Nephron progenitor cell (in vitro differentiated cells): ENCODE measurements around the gene CCDC110.

ENCODE experiments used
- DNase-seq: peaks from one replicate; pipeline ENCODE4 v3.0.0; 2021
- H3K27ac Mint-ChIP-seq: 2 replicates; pipeline ENCODE4 v1.8.0; 2021; ENCODE audit warnings: mild to moderate bottlenecking, moderate library complexity, mixed read lengths
- H3K27me3 Mint-ChIP-seq: 2 replicates; pipeline ENCODE4 v1.8.0; 2021; ENCODE audit warnings: mild to moderate bottlenecking, low read depth, mixed read lengths; ENCODE audit not compliant: poor library complexity
- H3K36me3 Mint-ChIP-seq: 2 replicates; pipeline ENCODE4 v1.8.0; 2021; ENCODE audit warnings: low read depth, mixed read lengths
- H3K4me1 Mint-ChIP-seq: 2 replicates; pipeline ENCODE4 v1.8.0; 2021; ENCODE audit warnings: mixed read lengths
- H3K4me3 Mint-ChIP-seq: 2 replicates; pipeline ENCODE4 v1.8.0; 2021; ENCODE audit warnings: mild to moderate bottlenecking, moderate library complexity, mixed read lengths
- H3K9me3 Mint-ChIP-seq: 2 replicates; pipeline ENCODE4 v1.8.0; 2021; ENCODE audit warnings: mild to moderate bottlenecking, moderate library complexity, mixed read lengths
- TF ChIP-seq, protein P1 (sequence below): fragments of 200-600 bp; sonication (generic); IDR thresholded peaks from 2 replicates; pipeline ENCODE4 v1.5.0; 2021; ENCODE audit warnings: antibody characterized with exemption

The CCDC110 gene

GRCh38 chr4:185464887-185465286 lies 6.6 kb downstream of the CCDC110 start:
- Mint-ChIP-seq H3K4me1 (peaks cover 17% of the 10 kb centered on the region), H3K27ac (no peak overlapping the region), H3K4me3 (no peak overlapping the region), H3K36me3 (no peaks in the 10 kb centered on the region), H3K27me3 (peaks cover 65% of the 10 kb centered on the region), H3K9me3 (peaks cover 8% of the 10 kb centered on the region)
- DNase-seq = no peak
- TF ChIP-seq, protein P1, sequence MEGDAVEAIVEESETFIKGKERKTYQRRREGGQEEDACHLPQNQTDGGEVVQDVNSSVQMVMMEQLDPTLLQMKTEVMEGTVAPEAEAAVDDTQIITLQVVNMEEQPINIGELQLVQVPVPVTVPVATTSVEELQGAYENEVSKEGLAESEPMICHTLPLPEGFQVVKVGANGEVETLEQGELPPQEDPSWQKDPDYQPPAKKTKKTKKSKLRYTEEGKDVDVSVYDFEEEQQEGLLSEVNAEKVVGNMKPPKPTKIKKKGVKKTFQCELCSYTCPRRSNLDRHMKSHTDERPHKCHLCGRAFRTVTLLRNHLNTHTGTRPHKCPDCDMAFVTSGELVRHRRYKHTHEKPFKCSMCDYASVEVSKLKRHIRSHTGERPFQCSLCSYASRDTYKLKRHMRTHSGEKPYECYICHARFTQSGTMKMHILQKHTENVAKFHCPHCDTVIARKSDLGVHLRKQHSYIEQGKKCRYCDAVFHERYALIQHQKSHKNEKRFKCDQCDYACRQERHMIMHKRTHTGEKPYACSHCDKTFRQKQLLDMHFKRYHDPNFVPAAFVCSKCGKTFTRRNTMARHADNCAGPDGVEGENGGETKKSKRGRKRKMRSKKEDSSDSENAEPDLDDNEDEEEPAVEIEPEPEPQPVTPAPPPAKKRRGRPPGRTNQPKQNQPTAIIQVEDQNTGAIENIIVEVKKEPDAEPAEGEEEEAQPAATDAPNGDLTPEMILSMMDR = no peak

GRCh38 chr4:185464183-185464582 lies 7.3 kb downstream of the CCDC110 start:
- Mint-ChIP-seq H3K27me3 (peaks cover 60% of the 10 kb centered on the region), H3K4me3 (no peak overlapping the region), H3K4me1 (peaks cover 11% of the 10 kb centered on the region), H3K36me3 (no peaks in the 10 kb centered on the region), H3K9me3 (peaks cover 6% of the 10 kb centered on the region), H3K27ac (no peak overlapping the region)
- DNase-seq = no peak
- TF ChIP-seq, protein P1 = no peak

GRCh38 chr4:185463541-185463940 lies 8.0 kb downstream of the CCDC110 start:
- Mint-ChIP-seq H3K36me3 (no peaks in the 10 kb centered on the region), H3K27ac (no peak overlapping the region), H3K27me3 (peaks cover 58% of the 10 kb centered on the region), H3K4me1 (peaks cover 11% of the 10 kb centered on the region), H3K4me3 (no peak overlapping the region), H3K9me3 (no peaks in the 10 kb centered on the region)
- TF ChIP-seq, protein P1 = no peak
- no peak for DNase-seq

- TF ChIP-seq, protein P1 = no peak
- peaks cover 50% of the 10 kb centered on the region for H3K27me3 Mint-ChIP-seq
- no peak for DNase-seq
- peaks cover 16% of the 10 kb centered on the region for H3K4me1 Mint-ChIP-seq
- H3K36me3 Mint-ChIP-seq = no peaks in the 10 kb centered on the region
- no peak overlapping the region for H3K27ac Mint-ChIP-seq
- H3K4me3 Mint-ChIP-seq = no peak overlapping the region
- H3K9me3 Mint-ChIP-seq = no peaks in the 10 kb centered on the region
Observed at GRCh38 chr4:185461565-185461964, 10.0 kb downstream of the CCDC110 start.

GRCh38 chr4:185457136-185457535 lies 14.4 kb downstream of the CCDC110 start:
- H3K9me3 Mint-ChIP-seq = no peaks in the 10 kb centered on the region
- TF ChIP-seq, protein P1 = no peak
- peaks cover 27% of the 10 kb centered on the region for H3K27me3 Mint-ChIP-seq
- no peaks in the 10 kb centered on the region for H3K36me3 Mint-ChIP-seq
- no peak for DNase-seq
- H3K4me3 Mint-ChIP-seq = no peak overlapping the region
- H3K4me1 Mint-ChIP-seq = peaks cover 6% of the 10 kb centered on the region
- no peak overlapping the region for H3K27ac Mint-ChIP-seq

DNA sequence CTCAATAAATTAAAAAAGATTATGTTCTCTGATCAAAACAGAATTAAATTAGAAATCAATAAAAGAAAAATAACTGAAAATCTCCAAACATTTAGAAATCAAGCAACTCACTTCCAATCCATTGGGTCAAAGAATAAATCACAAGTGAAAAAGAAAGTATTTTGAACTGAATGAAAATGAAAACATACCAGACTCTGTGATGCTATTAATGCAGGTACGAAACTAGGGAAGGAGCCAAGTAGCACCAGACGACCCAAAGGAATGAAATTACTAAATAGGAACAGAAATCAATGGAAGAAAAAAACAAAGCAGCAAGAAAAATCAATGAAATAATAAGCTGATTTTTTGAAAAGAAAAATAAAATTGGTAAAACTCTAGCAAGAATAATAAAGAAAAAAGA lies 15.4 kb downstream of the CCDC110 start:
- TF ChIP-seq, protein P1 = no peak
- Mint-ChIP-seq H3K9me3 (no peaks in the 10 kb centered on the region), H3K27ac (no peak overlapping the region), H3K36me3 (no peaks in the 10 kb centered on the region), H3K4me1 (peaks cover 6% of the 10 kb centered on the region), H3K27me3 (peaks cover 23% of the 10 kb centered on the region), H3K4me3 (no peak overlapping the region)
- DNase-seq = no peak
